MM.1S (cell line): ENCODE data around the gene LHFPL2.

Experiments
- EZH2 ChIP-seq: fragments of 300-600 bp; sonication (generic); optimal IDR thresholded peaks from 2 replicates; pipeline ENCODE3; 2017; ENCODE audit warnings: low read depth, mild to moderate bottlenecking, antibody characterized with exemption, low read length, mixed read lengths
- TF ChIP-seq, protein P1 (sequence below): fragments of 300-600 bp; sonication (generic); IDR thresholded peaks from 2 replicates; pipeline ENCODE4 v1.5.1; 2016; ENCODE audit warnings: antibody characterized with exemption, low read length, mixed read lengths

- TF ChIP-seq, protein P1, sequence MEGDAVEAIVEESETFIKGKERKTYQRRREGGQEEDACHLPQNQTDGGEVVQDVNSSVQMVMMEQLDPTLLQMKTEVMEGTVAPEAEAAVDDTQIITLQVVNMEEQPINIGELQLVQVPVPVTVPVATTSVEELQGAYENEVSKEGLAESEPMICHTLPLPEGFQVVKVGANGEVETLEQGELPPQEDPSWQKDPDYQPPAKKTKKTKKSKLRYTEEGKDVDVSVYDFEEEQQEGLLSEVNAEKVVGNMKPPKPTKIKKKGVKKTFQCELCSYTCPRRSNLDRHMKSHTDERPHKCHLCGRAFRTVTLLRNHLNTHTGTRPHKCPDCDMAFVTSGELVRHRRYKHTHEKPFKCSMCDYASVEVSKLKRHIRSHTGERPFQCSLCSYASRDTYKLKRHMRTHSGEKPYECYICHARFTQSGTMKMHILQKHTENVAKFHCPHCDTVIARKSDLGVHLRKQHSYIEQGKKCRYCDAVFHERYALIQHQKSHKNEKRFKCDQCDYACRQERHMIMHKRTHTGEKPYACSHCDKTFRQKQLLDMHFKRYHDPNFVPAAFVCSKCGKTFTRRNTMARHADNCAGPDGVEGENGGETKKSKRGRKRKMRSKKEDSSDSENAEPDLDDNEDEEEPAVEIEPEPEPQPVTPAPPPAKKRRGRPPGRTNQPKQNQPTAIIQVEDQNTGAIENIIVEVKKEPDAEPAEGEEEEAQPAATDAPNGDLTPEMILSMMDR, result no peak
- no peak for TF ChIP-seq EZH2
Measured at GRCh38 chr5:78657201-78657600, 8.6 kb upstream of the LHFPL2 start.
